H1 (cell line): Measurements from ENCODE around the gene MMAB. TPM values are rescaled to one million over a fixed set of nuclear protein-coding genes. Genes with fewer than 3 reads are reported as not detected.

ENCODE experiments used
- polyA plus RNA-seq, 7 experiments: library from polyadenylated mRNA; depleted of rRNA in 3 of 7; stranded (reverse) in 5 of 7; unstranded in 2 of 7; fragments of >200 nt in 5 of 7; fragments of 200-250 nt in 2 of 7; gene quantifications; 1 replicate in 5 of 7; 2 replicates in 1 of 7; 4 replicates in 1 of 7; pipeline versions ENCODE4 v1.2.1 to v1.2.3, GENCODE V29; 2011 to 2013; ENCODE audit warnings: missing spikeins in 2 of 7, mixed read lengths in 2 of 7
- total RNA-seq: library from RNA; stranded (reverse); fragmentation: NEBNext Ultra II Directional; extraction: Animal tissue kit (Norgen Biotek cat#: 25700); gene quantifications from 2 replicates; pipeline ENCODE4 v1.2.1, GENCODE V29; 2021
- TF ChIP-seq, protein P1 (sequence below): IDR thresholded peaks from 2 replicates; pipeline ENCODE4 v1.6.1; 2012; ENCODE audit warnings: low read length, inconsistent platforms

The MMAB gene
- total and polyA plus RNA-seq, 2 of the 8 experiments (the other 6 are each of a cell fraction or from before 2014, with no cell fraction given): 12.9 to 18.5 TPM

- TF ChIP-seq, protein P1, sequence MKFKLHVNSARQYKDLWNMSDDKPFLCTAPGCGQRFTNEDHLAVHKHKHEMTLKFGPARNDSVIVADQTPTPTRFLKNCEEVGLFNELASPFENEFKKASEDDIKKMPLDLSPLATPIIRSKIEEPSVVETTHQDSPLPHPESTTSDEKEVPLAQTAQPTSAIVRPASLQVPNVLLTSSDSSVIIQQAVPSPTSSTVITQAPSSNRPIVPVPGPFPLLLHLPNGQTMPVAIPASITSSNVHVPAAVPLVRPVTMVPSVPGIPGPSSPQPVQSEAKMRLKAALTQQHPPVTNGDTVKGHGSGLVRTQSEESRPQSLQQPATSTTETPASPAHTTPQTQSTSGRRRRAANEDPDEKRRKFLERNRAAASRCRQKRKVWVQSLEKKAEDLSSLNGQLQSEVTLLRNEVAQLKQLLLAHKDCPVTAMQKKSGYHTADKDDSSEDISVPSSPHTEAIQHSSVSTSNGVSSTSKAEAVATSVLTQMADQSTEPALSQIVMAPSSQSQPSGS: no peak
Measured at GRCh38 chr12:109617491-109617890, 44.2 kb upstream of the MMAB start (continued).
